Esophagus muscularis mucosa (tissue), 4 donors: ENCODE results near the gene METTL6. TPM values are rescaled to one million over a fixed set of nuclear protein-coding genes. Genes with fewer than 3 reads are reported as not detected.

ENCODE experiments used
- DNase-seq: peaks from one replicate; pipeline ENCODE4 v3.0.0-alpha.2; 2017; ENCODE audit errors: extremely low spot score
- H3K27ac ChIP-seq, 4 donors: fragments of 200-600 bp; sonication (generic); replicated peaks in 1 of 4; 1 replicate in 3 of 4; 2 replicates in 1 of 4; pipeline ENCODE4 v1.5.1; 2016 to 2019; ENCODE audit warnings: mild to moderate bottlenecking in 1 of 4
- H3K27me3 ChIP-seq, 4 donors: fragments of 200-600 bp; sonication (generic); one replicate each; pipeline versions ENCODE4 v1.5.1 to v1.6.0; 2016 to 2019
- H3K36me3 ChIP-seq, 4 donors: fragments of 200-600 bp; sonication (generic); one replicate each; pipeline ENCODE4 v1.5.1; 2016 to 2019
- H3K4me1 ChIP-seq, 4 donors: fragments of 200-600 bp; sonication (generic); one replicate each; pipeline ENCODE4 v1.5.1; 2016 to 2019
- H3K4me3 ChIP-seq, 4 donors: fragments of 200-600 bp; sonication (generic); 1 replicate in 2 of 4; 2 replicates in 2 of 4; pipeline ENCODE4 v1.5.1; 2016 to 2019; ENCODE audit warnings: mild to moderate bottlenecking in 4 of 4, moderate library complexity in 1 of 4
- H3K9me3 ChIP-seq, 4 donors: fragments of 200-600 bp; sonication (generic); 1 replicate in 3 of 4; 2 replicates in 1 of 4; pipeline ENCODE4 v1.5.1; 2016 to 2019
- WGBS: methylation state at CpG from one replicate; pipeline ENCODE4 v1.1.5; 2018; 5-methylcytosine and 5-hydroxymethylcytosine counted together
- intact Hi-C: fragments of 100-400 bp; cut with DNase I; formaldehyde crosslinking; loops from one replicate; pipeline ENCODE4 v1.15.1; 2023
- small RNA-seq, 3 donors: library from RNA; depleted of rRNA; stranded (forward); fragments of <200 nt; gene quantifications; one replicate each; pipeline ENCODE3, GENCODE V24; 2016
- total RNA-seq, 4 donors: library from RNA; depleted of rRNA; stranded (reverse); fragments of >200 nt; gene quantifications; one replicate each; pipeline versions ENCODE4 v1.1.0 to v1.2.1, GENCODE V29; 2016
- TF ChIP-seq, protein P1 (sequence below), 3 experiments: fragments of 200-600 bp in 2 of 3; fragments of 450-650 bp in 1 of 3; sonication (generic) in 2 of 3; IDR thresholded peaks; one replicate each; pipeline ENCODE4 v1.5.1; 2017 to 2019; ENCODE audit warnings: antibody characterized with exemption in 3 of 3, mild to moderate bottlenecking in 2 of 3, moderate library complexity in 1 of 3

Gene METTL6
- total RNA-seq, 4 donors from 2014 or later, result 10.9 to 18.7 (median 11.8) TPM

DNA sequence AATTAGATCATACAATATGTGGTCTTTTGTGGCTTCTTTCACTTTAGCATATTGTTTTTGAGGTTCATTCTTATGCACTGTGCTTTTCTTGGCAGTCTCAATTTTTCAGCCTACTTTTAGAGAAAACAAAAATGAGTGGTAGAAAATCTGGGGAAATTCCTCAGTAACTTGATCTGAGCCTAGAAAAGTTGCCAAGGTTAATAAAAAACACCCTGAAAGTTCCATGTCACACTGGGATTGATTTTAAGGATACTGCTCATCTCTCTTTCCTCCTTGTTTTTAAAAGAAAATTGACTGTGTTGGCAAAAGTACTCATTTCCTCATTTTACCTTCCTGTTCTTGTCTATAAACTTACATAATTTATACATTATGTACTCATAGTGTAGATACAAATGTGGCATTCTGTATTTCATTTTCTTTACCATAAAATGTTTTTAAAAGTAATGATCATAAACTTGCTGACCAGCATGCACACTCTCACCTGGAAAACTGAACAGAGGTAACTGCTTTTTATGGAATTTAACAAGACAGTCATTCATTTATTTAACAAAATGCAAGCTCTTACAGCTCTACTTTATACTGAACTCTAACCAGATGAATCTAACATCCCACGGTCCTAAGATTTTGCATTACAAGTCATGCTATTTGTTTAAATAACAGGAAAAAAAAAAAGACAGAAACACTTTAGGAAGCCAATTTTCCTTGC is 66.4 kb downstream of the METTL6 start:
- TF ChIP-seq, protein P1, sequence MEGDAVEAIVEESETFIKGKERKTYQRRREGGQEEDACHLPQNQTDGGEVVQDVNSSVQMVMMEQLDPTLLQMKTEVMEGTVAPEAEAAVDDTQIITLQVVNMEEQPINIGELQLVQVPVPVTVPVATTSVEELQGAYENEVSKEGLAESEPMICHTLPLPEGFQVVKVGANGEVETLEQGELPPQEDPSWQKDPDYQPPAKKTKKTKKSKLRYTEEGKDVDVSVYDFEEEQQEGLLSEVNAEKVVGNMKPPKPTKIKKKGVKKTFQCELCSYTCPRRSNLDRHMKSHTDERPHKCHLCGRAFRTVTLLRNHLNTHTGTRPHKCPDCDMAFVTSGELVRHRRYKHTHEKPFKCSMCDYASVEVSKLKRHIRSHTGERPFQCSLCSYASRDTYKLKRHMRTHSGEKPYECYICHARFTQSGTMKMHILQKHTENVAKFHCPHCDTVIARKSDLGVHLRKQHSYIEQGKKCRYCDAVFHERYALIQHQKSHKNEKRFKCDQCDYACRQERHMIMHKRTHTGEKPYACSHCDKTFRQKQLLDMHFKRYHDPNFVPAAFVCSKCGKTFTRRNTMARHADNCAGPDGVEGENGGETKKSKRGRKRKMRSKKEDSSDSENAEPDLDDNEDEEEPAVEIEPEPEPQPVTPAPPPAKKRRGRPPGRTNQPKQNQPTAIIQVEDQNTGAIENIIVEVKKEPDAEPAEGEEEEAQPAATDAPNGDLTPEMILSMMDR (IDR thresholded peaks at IDR 0.05), result no peak
- no peak for DNase-seq
- Histone ChIP-seq H3K9me3 (no peaks in the 10 kb centered on the region), H3K4me3 (no peak overlapping the region), H3K36me3 (no peaks in the 10 kb centered on the region), H3K27me3 (no peaks in the 10 kb centered on the region), H3K4me1 (peaks cover 0 to 10% (median 7%) of the 10 kb centered on the region in 4 donors), H3K27ac (no peak overlapping the region)
- intact Hi-C loops, result no loop called here
- 43% methylated on average over 1 of the region's 1 CpG for WGBS

Small RNA genes lying within 50 kb of the gene (small RNA-seq; reads per million reads assigned to genes)
- gene HMGN2P7, result 0 reads per million in 3 donors
- gene RNU6-1024P, result 0 reads per million in 3 donors

Other genes starting within 250 kb of the METTL6 start
- gene CAPN7, start 221.3 kb downstream of the METTL6 start, total RNA-seq, result 10 to 100 TPM; 33.0 to 52.0 (median 43.3) TPM
- 10 to 100 TPM; 26.2 to 56.5 (median 38.2) TPM for gene SH3BP5, start 95.0 kb downstream of the METTL6 start, total RNA-seq
- gene EAF1, start 54 bp upstream of the METTL6 start, total RNA-seq, result 10 to 100 TPM; 12.0 to 21.7 (median 15.4) TPM
- 1 to 10 TPM; 1.2 to 3.1 (median 1.8) TPM for gene COLQ, start 94.2 kb upstream of the METTL6 start, total RNA-seq
- gene HACL1, start 174.0 kb upstream of the METTL6 start, total RNA-seq, result 10 to 100 TPM; 19.3 to 27.0 (median 22.0) TPM
- gene BTD, start 174.2 kb upstream of the METTL6 start, total RNA-seq, result 10 to 100 TPM; 38.5 to 65.2 (median 41.6) TPM